Activated CD8-positive, alpha-beta memory T cell treated with anti-CD3 and anti-CD28 coated beads, Interleukin-2, amount 50 U/mL, for 24 hours (primary cell): ENCODE measurements around the gene ASXL1.

Experiments used
- DNase-seq: peaks from one replicate; pipeline ENCODE4 v3.0.0-alpha.2; 2020; ENCODE audit errors: extremely low read depth

ASXL1 gene

DNA sequence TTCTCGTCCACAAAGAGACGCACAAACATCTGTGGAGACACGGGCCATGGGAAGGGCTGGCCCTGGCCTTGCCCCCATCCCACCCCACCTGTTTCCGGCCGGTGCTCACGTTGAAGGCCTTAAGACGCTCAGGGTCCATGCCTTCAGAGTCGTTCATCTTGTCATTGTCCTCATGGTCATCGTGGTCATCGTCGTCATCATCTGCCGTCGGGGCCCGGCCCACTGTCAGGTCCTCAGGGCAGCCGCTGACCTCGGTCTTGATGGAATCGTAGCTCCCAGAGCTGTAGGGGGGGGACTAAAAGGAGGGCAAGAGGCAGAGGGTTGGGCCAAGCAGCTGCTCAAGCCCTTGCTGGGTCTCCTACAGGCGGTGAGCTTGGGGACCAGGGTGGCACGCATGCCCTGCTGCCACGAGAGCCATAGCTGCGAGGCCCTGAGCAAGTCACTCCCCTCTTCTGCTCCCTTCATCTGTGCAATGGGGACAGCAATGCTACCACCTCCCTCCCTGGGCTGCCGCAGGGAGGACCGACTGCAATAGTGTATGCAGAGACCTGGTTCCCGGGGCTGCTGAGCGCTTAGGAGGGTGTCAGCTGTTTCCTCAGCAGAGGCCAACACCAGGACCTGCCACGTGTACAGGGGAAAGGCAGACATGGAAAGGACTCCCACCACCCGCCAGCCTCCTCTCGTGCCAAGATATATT is 95.5 kb downstream of the ASXL1 start:
- no peak for DNase-seq

DNA sequence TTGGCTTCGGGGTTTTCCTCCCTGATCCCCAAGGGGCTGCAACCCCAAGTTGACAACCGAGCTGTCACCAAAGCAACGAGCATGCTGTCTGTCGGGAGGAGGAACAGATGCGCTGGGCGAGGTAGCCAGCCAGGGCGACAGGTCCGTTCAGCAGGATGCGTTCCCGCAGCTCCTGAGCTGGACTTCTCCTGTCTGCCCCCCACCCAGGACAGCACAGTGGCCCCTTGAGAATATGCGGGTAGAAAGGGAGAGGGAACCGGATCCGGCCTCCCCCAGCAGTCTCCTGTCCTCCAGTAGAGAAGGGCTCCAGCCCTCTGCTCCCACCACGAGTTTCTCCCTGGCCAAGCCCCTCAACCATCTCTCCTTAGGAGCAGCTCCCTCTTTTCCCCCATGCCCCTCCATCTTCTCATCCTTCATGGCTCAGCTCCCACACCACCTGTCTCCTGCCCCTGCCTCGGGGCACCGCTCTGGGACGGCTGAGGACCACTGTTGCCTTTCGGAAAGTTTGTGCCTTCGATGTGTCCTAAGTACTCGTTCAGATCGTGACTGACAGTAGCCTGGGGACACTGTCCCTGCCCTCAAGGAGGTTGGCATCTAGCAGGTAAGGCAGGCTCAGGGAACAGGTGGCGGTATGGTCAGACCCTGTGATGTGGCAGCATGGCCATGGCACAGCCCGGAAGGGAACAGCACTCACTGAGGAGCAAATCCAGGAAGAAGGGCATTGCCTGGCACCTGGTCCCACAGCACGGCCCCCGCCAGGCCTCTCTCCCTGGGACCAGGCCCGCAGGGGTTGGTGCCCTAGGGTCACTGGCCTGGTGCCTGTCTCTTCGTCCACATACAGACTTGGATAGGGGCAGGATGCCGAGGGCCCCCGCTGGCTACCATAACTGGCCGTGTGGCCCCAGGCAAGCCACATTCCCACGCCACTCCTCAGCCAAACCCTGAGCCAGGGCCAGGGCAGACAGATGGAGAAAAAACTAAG is 96.3 kb downstream of the ASXL1 start:
- no peak for DNase-seq

DNA sequence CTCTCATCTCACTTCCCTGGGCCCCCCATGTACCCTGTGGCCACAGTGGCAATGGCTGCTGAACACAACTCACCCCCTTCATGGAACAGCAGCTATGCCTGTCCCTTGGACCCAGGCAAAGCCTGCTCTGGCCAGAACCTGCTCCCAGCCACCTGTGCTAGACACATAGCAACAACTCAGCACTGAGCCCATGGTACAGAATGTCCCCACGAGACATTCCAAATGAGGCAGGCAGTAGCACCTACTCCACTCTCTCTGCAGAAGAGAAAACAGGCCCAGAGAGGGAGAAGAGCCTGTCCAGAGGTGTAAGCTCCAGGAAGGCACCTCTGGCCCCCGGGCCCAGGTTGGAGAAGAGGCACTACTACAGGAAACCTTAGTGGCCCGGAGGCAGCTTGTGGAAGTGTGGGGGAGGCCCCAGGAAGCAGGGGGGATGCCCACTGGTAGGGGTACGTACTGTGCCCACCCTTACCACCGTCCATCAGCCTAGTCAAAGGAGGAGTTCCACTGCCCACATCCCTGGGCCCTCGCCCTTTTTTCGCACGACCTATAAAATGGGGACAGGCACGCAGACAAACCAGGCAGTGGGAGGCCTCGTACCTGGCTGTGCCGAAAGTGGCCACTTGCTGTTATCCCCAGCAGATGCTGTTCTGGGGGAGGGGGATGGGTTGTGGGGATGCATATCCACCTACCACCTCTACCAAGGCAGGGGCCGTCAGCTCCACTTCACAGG is 97.2 kb downstream of the ASXL1 start:
- no peak for DNase-seq

- DNase-seq: no peak
These were observed 98.0 kb downstream of the ASXL1 start for GRCh38 chr20:32455901-32456701.

GRCh38 chr20:32456869-32457478 is 98.8 kb downstream of the ASXL1 start:
- no peak for DNase-seq

DNA sequence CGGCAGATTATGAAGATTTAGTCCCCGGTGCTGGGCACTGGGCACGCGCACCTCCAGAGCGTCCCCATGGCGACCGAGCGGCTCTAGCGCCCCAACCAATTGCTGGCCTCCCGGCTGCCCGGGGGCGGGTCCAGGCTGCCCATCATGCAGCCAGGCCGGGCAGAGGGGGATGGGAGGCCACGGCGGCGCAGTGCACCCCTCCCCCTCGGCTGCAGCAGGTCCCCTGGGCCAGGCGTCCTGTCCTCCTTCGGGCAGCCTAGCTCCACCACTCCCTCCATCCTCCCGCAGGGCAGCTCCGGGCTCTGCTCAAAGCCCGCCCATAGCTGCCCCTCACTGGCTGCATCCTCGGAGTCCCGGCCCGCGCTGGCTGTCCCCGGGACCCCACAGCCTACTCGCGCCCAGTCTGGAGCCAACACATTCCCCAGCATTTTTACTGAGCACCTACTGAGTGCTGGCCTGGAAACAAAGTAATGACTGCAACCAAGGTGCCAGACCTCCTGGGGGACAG is 99.4 kb downstream of the ASXL1 start:
- DNase-seq: no peak

- no peak for DNase-seq
These were observed 100.1 kb downstream of the ASXL1 start for GRCh38 chr20:32458061-32458836.

- no peak for DNase-seq
These were observed 100.7 kb downstream of the ASXL1 start for GRCh38 chr20:32458837-32459220.

GRCh38 chr20:32460231-32460630 is 102.1 kb downstream of the ASXL1 start:
- no peak for DNase-seq

GRCh38 chr20:32460683-32461320 is 102.7 kb downstream of the ASXL1 start:
- no peak for DNase-seq

DNA sequence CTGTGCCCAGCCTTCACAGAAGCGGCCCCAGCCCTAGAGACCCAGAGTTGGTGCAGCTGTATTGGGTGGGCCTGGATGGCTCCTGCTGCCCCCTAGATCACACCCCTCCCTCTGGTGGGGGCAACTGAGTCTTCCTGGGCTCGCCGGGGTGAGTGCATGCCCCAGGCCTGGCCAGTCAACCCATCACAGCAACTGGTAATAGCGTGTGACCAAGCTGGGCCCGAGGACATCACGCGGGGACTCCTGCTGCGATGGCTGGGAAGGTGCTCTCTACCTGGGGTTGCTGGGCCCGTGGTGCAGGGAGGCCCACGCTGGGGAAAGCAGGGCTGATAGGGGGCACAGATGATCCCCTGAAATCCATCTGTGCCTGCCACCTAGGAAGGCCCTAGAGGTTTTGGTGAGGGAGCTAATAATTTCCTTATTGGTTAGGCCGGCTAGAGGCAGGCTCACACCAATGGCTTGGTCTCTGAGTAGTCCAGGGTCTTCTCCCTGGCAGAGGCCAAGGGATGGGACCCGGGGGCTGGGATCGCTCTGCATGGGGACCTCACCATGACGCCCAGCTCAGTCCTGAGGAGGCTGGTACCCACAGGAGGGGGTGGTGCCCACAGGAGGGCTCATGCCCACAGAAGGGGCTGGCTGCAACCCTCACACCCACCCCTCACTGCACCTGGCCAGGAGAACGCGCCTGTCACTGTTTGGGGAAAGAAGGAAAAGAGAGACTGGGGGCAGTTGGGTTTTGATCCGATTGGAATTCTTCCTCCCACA is 103.9 kb downstream of the ASXL1 start:
- no peak for DNase-seq

GRCh38 chr20:32462900-32463641 is 104.9 kb downstream of the ASXL1 start:
- DNase-seq: no peak

GRCh38 chr20:32463642-32464400 is 105.7 kb downstream of the ASXL1 start:
- no peak for DNase-seq

- DNase-seq: no peak
These were observed 106.4 kb downstream of the ASXL1 start for GRCh38 chr20:32464401-32465091.

GRCh38 chr20:32465092-32465900 is 107.2 kb downstream of the ASXL1 start:
- no peak for DNase-seq
